HG03060 (cell line): Measurements from ENCODE around the gene PTGFRN.

ENCODE experiments used
- ATAC-seq: cut with Tn5 transposase; IDR thresholded peaks from one replicate; pipeline ENCODE4 v1.9.1; 2021; ENCODE audit warnings: low read depth, moderate number of reproducible peaks; ENCODE audit not compliant: unreplicated experiment

The PTGFRN gene

DNA sequence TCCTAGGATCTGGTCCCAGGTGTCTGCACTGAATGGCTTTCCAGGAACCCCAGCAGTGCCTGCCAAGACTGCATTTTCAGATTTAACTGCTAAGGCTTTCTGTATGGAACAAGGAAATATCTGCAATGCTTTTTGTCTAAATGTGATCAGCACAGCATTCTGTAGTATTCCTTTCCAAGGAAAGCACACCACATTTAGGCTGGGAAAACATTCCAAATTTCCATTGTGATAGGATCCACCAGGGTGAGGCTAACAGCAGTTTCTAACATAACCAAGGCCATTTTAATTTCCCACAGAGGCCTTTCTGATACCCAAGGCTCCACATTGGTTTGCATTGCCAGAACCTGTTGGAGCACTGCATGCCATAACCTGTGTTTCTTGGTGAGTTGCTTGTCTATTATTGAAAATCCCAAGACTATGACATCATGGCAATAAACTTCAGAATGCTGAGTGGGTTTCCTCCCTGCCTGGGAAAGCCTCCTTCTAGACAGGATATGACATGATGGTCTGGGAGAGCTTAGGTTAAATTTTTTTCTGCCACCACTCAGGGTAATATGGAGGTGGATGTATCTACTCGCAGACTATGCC is 23.3 kb upstream of the PTGFRN start:
- no peak for ATAC-seq

DNA sequence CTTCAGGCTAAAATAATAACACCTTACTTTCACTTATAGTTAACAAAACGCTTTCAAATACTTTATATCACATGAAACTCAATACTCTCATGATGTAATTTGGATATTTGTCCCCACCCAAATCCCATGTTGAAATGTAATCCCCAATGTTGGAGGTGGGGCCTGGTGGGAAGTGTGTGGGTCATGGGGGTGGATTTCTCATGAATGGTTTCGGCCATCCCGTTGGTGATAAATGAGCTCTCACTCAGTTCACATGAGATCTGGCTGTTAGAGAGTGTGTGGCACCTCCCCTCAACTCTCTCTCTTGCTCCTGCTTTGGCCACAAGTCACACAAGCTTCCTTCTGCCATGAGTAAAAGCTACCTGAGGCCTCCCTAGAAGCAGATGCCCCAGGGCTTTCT is 22.5 kb upstream of the PTGFRN start:
- ATAC-seq = no peak

DNA sequence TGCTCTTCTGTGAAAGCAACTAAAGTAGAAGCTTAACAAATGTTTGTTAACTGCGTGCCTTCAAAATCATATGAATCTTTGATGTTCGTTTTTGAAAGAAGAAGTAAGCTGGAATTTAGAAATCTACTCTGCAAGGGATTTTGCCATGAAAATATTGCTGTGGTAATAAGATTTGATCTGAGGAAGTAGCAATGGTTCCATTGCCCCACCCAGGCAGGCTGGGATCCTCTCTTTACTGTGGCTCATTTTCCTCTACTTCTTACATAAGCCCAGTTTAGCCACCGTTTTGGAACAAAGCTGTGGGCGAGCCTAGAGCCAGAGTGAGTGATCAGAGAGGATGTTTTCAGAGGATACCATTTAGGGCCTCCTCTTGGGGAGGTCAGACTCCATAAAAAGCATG is 20.3 kb upstream of the PTGFRN start:
- no peak for ATAC-seq

DNA sequence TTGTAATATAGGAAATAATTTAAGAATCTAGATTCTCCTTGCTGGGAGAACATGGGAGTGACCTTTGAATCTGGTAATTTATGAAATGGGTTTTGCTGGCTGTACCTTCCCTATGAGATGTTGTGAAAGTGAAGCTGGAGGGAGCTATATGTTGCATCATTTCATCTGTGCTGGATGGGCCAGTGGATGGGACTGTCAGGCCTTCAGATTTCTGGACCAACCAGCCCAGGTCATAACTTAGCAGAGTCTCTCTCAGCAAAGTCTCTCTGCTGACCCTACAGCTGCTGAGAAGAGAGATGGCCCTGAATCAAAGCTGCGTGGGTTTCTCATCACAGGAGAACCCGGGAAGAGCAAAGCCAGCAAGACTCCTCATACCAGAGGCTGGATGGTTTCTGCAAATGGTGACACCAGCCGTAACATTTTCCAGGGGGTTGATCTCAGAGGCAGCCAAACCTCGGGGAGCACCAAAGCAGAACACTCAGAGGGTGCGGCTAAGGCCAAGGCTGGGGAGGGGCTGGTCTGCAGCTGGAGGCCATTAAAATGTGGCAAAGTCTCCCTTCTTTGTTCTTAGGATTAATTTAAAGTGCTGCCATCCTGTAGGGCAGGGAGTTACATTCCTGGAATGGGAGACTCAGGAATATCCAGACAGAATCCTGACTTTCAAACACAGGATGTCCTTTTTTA is 18.2 kb upstream of the PTGFRN start:
- ATAC-seq = no peak

DNA sequence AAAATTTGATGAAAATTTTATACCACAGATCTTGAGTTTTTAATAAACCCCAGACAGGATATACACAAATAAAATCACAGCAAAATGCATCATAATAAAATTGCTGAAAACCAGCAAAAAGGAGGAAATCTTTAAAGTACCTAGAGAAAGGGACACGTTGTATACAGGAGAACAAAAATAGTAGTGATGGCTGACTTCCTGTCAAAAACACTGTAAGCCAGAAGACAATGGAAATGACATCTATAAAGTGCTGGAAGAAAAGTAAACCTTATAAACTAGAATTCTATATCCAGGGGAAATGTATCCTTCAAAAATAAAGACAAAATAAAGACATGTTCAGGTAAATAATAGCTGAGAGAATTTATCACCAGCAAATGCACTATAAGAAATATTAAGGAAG is 14.6 kb upstream of the PTGFRN start:
- no peak for ATAC-seq

DNA sequence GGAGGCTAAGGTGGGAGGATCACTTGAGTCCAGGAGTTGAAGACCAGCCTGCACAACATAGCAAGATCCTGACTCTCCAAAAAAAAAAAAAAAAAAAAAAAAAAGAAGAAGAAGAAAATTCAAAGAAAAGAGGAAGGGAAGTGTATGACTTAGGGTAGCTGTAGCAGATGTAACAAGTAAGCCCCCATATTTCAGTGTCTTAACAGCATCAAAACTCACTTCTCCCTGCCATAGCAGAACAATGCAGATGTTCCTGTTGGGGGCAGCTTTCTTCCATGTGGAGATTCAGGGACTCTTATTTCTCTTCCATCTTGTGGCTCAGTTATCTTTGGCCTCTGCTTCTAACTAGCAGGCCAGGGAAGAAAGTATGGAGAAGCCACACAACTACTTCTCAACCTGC is 10.2 kb upstream of the PTGFRN start:
- ATAC-seq = no peak

DNA sequence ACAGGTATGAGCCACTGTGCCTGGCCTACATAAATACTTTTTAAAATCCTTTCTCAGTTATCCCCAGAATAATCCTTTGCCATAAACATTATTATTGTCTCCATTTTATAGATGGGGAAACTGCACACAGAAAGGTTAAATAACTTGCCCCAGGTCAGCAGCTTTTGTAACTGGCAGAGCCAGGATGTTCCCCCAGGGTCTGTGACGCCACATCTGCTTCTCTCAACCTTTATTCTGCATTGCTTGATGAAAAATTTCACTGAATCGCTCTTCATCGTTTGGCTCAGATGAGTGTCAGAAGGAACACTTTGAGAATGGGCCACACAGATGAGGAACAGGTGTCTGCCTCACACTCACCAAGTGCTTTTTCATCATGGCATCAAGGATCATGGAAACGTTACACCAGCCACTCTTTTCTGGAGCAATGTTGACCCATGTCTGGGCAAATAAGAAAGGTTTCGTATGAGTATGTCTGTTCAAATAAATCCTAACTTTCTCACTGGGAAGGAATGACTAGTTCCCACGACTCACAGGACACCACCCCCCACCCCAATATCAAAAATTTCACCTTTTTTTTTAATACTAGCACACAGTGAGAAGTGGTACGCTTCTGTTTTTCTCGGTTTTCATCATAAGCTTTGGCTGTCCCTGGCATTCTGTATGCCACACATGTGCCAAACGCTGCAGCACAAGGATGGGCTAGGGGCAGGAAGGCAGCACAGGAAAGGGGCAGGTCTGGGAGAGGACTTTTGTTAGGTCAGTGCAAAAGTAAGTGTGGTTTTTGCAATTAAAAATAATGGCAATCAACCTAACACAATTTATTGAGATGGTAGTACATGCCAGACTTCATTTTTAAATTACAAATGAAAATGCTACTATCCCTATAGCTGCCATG is 9.0 kb upstream of the PTGFRN start:
- ATAC-seq = no peak

DNA sequence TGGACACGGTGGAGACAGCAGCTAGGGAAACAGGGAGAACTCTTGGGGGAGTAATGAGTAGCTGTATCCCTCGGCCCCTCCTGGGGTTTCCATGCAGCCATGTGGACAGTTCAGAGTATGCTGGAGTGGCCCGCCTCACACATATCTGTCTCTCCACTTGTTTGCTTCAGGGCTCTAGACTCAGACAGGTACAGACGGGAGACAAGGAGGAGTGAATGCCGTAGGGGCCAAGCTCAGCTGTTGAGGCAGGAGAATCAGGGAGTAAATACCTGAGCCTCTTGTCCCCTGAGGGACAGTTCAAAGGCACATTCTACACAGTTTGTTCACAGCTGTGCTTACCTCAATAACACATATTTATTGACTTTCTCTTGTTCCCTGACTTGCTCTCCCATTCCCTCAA is 7.7 kb upstream of the PTGFRN start:
- ATAC-seq = no peak

DNA sequence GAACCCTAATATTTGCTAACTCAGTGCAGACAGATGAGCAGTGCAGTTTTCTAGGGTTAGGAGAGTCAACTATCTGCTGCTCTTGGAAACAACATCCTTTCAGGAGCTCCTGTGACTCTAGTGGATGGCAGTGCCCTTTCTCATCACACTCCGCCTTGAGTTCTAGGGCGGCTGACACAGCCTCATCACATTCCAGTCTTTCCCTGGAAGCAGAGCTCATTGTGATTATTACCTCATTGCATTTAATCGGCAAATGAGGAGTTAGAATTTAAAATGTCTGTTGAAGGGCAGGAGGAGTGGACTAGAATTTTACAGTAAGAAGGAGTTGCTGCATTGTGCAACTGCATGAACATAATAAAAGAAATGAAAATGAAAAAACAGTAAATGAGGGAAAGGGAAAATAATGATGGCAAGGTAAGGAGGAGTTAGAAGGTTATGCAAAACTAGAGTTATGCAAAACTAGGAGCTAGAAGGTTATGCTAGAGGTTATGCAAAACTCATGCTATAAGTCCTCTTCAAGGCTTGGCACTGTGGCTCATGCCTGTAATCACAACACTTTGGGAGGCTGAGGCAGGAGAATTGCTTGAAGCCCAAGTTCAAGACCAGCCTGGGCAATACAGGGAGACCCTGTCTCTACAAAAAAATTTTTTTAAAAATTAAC is 6.9 kb upstream of the PTGFRN start:
- ATAC-seq = no peak

DNA sequence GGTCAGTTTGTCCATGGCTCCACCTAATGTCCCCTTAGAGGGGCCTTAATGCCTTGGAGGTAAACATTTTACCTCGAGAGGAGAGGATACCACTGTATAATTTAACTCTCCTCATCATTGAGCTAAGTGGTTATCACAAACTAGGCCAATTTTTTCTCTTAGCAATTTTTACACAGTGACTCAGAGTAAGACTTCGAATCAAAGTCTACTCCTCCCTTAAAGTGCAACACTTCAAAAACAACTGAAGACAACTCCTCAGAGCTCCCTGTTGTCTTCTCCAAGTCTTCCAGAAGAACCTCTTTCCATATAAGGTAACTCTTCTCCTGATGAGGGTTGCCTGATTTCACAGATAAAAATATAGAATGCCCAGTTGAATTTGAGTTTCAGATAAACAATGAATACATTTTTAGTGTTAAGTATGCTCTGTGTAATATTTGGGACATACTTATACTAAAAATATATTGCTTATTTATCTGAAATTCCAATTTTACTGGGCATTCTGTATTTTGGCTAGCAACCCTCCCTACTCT is 4.9 kb upstream of the PTGFRN start:
- ATAC-seq = no peak

DNA sequence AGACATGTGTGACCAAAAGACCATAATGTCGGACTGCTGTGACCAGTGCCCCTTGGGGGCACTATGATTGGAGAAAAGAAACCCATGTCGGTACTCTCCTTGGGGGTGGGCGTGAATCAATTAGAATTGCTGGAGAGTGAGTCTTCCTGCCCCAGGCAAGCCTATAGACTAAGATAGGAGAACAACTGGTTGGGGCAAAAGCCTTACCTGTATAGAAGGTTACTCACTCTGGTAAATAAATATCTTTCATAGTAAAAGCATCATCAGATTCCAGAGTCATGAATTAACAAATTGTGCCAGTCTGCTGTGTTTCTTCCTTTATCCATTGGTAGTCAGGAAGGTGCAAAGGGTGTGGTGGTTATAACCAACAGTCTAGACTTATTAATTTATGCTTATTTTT is 2.9 kb upstream of the PTGFRN start:
- no peak for ATAC-seq

DNA sequence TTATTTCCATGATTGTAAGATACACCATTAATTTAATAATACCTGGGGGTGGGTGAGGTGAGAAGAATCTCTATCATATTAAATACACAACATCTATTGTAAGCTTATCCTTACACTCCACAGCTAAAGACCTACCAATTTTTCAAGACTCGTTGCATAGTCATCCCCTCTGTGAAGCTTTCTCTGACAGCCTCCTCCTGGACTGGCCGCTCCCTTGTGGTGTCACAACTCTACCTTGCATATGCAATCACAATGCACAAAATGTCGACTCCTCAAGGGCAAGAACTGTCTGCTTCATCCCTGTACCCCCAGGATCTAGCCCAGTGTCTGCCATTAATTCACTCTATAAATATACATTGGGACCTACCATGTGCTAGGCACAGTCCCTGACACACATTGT is 2.4 kb upstream of the PTGFRN start:
- no peak for ATAC-seq

DNA sequence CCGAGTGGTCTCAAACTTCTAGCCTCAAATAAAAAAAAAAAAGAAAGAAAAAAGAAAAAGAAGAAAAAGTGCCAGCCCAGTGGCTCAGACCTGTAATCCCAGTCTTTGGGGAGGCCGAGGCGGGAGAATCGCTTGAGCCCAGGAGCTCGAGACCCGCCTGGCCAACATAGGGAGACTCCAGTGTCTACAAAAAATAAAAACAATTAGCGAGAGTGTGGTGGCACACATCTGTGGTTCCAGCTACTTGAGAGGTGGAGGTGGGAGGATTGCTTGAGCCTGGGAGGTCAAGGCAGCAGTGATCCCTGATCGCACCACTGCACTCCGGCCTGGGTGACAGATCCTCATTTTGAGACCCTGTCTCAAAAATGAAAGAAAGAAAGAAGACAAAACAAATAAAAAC is 1.4 kb upstream of the PTGFRN start:
- no peak for ATAC-seq

DNA sequence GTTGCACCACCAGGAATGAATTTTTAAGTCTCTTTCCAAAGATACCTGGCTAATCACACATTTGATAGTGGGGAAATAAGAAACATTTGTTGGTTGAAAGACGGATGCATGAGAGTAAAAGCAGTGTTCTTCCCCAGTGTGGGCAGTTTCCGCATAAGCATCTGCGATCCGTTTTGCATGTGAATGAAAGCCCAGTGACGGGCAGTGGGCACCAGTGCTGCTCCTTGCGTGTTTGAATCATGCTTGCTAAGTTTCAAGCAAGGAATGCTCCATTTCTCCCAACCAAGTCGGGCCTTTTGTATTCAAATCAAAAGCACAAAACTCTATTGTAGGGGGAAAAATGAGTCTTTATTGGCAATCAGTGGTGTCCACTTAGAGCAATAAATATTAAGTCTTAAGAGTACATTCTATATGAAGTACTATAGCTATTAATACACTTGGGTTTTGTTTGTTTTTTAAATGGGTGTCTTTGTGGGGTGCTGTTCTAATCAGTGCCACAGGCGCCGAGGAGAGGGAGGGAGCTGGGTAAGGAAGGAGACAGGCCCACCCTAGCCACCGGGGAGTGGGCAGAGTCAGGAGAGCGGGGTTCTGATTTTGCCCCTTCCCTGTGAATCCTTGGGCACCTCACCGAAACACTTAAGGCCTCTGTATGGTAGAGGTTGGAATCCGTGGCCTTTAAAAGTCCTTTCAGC is 750 bp upstream of the PTGFRN start:
- ATAC-seq = no peak

DNA sequence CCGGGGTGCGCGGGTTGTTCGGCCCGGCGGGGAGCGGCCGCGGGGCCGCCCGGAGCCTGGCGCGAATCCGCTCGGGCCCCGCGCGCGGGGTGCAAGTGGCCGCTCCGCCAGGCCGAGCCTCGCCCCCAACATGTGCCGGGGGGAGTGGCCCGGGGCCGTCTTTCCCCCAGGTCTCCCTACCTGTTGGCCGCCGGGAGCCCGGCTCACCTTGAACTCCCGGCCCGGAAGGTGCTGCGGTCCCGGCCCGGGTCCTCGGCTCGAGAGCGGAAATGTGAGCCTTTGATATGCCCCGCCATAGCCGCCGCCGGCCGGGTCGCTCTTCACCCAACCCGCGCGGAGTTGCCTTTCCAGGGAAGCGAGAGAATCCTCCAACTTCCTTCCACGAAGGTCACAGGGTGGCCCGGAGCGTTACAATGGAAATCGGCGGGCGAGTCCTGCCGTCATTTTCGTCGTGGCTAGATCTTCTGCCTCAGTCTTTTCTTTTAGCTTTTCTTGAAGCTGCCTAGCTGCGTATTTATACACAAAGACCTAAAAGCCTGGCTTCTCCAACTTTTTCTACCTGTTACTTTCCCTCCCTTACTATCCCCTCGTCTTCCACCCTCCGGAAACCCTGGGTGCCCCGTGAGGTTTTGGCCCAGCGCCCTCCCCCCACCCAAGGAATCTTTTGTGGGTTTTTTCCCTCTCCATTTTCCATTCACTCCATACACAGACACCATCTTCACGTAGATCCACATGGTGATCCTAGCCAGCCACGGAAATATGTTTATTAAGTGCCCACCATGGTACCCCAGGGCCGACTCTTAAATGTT is 867 bp downstream of the PTGFRN start:
- ATAC-seq = no peak

DNA sequence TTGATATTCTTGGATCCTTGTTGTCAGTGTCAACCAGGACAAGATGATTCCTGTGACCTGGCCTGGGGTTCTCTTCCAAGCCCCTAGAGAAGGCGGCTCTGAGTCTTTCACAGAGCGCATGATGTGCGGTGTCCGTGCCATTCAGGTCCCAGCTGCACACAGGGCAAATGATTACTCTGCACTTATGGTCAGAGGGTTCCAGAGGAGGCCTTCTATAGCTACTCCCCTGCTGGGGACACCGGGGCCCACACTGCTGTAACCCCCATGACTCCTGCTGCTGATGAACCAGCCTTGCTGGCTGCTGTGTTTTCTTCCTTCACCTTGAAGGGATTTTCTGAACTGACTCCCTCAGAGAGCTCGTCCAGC is 1.5 kb downstream of the PTGFRN start:
- no peak for ATAC-seq

DNA sequence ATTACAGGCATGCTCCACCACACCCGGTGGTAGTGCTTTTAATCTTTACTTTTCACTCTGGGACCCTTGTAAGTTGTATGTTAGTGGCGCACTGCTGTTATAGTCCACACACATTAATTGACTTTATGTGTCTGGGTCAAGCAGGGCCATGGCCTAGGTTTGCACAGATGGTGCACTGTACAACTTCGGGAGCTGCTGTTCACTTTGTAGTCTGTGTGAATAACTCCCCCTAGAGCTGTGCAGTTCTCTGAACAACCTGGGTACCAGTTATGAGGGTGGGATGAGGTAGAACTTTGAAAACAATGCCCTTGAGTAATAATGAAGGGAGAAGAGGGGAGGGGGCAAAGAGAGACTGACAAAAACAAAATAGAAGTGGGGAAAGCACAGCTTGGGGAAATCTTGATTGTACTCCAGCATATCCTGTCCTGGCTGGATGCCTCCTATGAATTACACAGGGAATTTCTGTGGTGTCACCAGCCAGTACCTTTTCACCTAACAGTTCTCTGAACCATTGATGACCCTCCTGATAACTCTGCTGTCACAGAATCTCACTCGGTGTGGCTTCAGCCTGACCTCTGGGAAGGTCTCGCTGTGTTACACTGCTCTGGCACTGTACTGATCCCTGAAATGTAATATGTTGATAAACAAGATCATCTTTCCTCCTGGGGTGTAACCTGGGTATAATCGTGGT is 2.2 kb downstream of the PTGFRN start:
- no peak for ATAC-seq

DNA sequence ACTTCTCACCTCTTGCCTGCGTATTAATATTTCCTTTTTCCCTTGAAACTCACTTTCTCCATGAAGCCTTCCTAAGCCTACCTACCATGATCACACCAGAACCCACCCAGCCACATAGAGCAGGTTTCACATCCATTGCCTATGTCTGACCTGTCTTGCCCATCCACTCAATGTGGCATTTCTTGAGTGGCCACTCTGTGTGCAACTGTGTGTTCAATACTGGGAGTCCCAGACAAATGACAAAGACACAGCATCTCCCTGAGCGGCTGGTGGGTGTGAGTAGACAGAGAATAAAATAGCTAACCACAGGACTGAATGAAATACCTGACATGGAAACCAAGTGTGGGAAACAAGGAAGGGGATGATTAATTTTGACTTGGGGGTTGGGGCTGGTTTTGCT is 3.1 kb downstream of the PTGFRN start:
- ATAC-seq = no peak

DNA sequence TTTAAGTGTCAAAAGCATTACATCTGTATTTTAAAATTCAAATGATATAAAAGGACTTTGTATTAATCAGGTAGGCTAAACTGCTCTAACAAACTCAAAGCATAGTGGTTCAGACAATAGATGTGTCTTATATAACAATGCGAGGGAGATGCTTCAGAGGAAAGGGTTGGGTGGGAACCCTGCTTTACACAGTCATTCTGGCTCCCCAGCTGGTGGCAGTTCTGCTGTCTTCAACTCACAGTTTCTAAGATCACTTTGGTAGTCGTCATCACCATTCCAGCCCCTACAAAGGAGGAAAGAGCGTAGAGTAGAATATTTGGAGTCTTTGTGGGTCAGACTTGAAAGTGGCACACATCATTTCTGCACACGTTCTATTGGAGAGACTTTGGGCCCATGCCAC is 4.2 kb downstream of the PTGFRN start:
- no peak for ATAC-seq
